ENCODE results near the gene KMT2D.

The KMT2D gene

DNA sequence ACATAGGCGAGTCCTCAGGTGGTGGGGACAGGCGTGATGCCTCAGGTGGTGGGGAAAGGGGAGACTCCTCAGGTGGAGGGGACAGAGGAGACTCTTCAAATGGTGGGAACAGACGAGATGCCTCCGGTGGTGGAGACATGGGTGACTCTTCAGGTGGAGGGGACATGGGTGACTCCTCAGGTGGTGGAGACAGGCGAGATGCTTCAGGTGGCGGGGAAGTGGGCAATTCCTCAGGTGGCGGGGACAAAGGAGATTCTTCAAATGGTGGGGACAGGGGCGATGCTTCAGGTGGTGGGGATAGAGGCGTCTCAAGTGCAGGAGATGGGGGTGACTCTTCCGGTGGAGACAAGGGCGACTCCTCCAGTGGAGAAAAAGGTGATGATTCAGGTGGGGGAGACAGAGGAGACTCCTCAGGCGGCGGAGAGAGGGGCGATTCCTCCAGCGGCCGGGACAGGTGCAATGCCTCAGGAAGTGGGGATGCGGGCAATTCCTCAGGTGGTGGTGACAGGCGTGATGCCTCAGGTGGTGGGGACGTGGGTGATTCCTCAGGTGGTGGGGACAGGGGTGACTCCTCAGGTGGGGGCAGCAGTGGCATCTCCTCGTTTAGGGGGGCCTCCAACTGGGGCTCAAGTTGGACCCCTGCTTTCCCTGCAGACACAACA, 8.7 kb downstream of the KMT2D start:
- DNase-seq, result no peak

DNA sequence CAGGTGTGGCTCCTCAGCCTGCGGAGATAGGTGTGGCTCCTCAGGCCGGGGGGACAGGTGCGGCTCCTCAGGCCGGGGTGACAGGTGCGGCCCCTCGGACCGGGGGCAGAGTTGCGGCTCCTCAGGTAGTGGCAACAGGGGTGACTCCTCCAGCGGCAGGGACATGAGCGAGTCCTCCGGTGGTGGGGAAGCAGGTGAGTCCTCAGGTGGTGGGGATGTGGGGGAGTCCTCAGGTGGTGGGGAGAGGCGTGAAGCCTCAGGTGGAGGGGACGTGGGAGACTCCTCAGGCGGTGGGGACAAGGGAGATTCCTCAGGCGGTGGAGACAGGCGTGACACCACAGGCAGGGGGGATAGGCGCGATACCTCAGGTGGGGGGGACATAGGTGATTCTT, 9.2 kb downstream of the KMT2D start:
- DNase-seq, result no peak

DNA sequence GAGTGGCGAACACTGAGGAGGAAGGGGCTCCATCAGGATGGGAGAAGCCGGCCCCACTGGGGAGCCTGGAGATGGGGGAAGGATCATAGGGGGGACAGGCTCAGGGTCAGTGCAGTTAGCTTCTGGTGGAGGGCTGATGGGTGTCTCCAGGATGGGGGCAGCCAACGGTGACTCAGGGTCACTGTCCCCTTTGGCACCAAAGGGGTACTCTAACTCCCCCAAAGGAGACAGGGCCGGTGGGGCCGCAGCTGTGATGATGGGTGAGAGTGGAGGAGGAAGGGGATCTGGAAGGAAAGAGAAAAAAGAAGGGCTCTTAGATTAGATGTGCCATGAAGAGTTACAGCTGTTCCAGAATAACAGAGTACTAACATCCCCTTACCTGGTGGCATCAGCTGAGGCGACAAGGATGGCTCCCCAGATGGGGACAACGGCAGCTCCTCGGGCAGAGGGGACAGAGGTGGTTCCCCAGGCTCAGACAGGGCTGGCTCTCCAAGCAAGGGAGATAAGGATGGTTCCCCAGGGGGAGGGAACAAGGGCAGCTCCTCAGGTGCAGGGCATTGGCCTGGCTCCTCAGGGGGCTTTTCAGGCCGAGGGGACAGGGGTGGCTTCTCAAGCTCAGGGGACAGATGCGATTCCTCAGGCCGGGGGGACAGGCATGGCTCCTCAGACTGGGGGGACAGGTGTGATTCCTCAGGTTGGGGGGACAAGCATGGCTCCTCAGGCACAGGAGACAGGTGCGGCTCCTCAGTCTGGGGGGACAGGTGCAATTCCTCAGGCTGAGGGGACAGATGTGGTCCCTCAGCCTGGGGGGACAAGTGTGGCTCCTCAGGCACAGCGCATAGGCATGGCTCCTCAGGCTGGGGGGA, 9.9 kb downstream of the KMT2D start:
- DNase-seq, result no peak

DNA sequence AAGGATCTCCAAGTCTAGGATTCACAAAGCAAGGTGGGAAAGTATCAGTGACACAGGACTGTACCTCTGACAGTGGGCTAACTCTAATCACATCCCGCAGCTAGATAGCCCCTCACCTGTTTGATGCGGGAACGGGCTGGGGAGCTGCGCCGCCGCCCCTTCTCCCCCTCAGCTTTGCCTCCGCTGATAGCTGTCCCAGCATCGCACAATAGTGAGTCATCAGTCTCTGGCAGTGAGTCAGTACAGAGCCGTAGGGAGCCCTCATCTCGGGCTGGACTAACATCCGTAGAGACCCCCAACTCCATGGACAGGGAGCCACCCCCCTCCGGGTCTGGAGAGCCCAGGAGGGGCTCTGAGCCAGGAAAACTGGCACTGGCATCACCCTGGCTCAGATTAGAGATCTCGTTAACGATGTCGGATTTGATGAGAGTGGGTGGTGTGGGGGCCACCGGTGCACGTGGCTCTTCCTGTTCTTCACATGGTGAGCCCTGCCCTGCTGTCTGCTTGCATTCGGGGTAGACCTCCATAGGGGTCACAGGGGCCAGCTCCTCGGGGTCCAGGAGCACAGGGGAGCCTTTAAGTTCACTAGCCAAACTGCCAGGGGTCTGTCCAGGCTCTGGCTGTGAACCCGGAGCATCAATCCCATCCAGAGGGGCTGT, 10.9 kb downstream of the KMT2D start:
- DNase-seq, result no peak

DNA sequence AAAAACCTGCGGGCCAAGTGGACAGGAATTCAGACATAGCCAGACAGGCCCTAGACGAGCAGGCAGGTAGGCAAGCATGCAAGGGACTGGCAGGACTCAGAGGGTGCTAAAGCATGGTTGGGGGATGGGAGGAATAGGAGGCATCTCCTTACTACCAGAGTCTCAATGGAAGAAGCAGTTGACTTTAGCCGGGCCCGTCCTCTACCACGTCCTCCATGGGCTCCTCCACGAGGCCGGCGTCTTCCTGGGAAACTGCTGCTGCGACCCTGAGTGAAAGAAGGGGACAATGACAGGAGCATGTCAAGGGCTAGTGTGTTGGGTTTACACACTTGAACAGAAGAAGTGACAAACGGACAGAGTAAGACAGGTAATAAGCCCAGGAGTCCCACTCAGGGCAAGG, 11.6 kb downstream of the KMT2D start:
- no peak for DNase-seq

DNA sequence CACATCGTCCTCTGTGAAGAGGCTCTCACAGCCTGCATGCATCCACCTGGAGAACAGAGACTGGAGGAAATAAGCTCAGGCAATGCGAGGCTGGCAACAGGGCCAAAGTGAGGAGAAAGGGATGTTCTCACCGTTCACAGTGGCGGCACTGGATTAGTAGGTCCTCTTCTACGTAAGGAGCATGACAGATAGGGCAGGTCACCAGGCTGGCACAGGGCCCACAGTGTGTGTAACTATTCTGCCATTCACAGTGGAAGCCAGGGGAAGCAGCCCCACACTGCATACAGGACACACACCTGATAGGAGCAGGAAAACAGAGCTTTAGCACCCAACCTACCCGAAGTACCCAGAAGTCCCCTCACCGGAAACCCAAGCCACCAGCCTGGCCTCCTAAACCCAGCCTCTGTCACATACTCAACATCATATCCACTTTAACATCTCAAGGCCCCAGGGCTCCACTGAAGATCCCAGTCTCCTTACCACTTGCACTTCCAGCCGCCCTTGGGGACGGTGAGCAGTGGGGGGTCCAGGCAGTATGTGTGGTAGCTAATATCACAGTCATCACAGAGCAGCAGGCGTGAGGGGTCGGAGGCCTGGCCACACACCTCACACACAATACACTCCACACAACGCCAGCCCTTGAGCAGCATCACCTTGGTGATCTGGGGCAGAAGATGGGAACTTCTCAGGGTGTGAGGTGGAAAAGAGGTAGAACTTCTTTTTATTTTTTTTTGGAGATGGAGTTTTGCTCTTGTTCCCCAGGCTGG, 14.3 kb downstream of the KMT2D start:
- no peak for DNase-seq

DNA sequence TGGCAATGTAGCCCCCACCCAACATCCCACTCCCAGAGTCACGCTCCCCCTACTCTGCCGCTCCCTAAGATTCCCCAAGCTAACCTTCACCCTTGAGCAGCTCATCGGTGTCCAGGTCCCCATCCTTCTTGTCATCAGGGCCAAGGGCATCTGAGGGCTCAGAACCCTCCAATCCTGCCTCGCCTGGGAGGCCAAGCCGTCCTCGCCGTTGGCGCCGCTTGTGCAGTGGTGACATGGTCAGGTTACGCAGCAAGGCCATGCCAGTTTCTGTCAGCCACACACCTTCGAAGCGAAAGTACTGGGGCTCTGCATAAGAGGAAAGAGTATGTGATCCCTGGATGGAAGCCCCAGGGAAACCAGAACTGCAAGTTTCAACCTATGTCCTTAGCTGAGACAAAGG, 15.9 kb downstream of the KMT2D start:
- DNase-seq, result no peak

DNA sequence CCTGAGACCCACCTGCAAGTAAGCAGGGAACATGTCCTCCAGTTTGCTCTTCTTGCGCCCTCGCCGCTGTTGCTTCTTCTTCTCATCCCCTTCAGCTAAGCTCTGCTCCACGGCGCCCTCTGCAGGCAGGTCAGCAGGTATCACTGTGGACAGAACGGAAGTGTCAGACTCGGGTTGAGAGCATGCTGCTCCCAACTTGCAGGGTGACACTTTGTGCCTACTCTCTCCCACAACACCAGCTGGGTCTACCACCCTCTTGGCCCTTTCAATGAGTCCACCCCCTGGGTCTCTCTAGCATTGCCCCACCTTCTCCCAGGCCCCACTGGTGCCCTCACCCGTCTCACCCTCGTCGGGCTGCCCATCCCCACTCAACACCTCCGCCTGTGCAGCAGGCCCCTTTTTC, 16.7 kb downstream of the KMT2D start:
- peak; percentile 73 for DNase-seq

DNA sequence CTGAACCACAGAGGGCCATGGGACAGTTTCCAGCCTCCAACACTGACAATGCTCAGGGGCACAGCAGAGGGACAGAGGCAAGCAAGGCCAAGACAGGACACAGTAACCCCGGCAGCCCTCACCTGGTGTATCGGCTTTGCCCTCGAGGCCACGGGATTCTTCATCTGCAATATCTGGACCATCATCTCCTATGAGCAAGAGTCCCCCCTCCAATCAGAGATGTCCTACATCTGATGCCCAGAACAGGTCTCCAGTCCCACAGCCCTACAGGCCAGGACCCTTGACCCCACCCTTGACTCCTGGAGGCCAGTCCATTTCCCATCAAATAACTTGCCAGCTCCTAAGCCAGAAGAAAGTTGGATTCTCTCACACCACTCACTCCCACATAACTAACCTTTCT, 17.4 kb downstream of the KMT2D start:
- DNase-seq, result no peak

DNA sequence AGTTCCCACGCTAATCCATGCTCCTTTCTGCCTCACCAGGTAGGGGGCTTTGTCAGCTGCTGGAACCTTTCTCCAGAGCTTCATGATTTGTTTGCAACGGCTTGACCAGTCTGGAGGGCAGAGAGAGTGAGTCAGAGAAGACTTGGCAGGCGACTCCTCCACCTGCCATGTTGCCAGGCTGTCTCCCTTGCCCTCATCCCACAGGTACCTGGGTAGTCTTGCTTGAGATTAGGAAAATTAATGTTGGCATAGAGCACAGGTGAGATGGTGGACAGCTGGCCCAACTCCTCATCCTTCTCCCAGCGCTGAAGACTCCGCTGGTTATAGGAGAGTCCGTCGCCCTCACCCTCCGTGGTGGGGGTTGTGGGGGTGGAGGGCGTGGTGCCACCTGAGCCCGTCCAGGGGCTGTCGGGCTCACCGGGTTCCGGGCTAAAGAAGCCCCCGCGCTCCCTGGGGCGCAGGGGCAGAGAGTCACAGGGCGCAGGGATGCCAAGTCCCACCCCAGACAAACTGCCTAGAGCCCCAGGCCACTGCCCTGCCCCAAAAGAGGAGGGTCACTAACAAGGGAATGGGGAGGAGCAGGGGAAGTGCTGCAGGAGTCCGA, 18.6 kb downstream of the KMT2D start:
- no peak for DNase-seq

DNA sequence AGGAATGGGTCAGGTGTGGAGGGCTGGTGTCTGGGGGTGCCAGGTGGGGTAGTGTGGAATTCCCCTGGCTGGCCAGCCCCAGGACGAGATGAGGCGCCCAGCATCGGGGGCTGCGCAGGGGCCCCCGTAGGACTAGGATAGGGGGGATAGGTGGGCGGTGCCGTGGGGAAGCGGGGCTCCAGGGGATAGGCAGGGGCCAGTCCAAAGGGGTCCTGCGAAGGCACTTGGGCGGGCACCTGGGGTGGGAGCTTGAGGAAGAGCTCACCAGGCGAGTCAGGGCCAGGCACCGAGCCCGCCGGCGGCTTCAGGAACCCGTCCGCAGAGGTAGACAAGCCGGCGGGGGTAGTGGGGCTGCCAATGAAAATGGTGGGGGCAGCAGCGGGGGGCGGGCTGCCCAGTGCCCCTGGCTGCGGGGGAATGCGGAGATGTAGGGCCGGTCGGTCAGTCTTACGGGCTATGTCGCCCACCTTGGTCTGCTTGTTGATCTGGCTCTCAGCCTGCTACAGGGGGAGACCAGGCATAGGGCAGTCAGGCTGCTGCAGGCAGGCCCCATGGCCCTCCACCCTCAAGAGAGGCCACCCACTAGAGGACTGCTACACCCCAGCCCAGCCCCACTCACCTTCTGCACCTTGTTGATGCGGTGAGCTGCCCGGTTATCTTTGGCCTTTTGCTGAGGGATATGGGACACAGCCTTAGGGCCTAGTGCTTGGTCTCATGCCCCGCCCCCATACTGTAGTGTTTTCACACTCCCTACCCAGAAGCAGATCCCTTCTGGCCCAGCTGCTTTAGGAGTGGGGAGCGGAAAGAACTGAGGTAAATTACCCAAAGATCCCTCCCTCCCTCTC, 19.3 kb downstream of the KMT2D start:
- DNase-seq, result no peak

DNA sequence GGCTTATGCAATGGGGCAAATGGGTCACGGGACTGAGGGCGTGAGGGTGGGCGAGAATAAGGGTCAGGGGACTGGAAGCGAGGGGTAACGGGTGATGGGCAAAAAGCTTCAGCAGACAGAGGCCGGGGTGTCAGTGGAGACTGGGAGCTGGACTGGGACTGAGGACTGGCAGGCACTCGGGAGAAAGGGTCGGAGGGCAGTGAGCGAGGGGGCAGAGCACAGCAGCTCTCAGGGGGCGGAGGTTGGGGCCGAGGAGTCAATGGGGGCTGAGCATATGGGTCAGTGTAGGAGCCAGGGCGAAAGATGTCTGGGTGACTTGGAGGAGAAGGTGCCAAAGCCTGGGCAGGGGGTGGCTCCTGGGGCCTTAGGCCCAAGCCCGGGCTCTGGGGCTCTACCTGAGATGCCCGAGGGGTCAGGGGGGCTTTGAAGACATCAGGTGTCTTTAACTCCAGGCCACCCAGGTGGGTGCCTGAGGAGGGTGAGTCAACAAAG, 20.2 kb downstream of the KMT2D start:
- DNase-seq, result no peak

DNA sequence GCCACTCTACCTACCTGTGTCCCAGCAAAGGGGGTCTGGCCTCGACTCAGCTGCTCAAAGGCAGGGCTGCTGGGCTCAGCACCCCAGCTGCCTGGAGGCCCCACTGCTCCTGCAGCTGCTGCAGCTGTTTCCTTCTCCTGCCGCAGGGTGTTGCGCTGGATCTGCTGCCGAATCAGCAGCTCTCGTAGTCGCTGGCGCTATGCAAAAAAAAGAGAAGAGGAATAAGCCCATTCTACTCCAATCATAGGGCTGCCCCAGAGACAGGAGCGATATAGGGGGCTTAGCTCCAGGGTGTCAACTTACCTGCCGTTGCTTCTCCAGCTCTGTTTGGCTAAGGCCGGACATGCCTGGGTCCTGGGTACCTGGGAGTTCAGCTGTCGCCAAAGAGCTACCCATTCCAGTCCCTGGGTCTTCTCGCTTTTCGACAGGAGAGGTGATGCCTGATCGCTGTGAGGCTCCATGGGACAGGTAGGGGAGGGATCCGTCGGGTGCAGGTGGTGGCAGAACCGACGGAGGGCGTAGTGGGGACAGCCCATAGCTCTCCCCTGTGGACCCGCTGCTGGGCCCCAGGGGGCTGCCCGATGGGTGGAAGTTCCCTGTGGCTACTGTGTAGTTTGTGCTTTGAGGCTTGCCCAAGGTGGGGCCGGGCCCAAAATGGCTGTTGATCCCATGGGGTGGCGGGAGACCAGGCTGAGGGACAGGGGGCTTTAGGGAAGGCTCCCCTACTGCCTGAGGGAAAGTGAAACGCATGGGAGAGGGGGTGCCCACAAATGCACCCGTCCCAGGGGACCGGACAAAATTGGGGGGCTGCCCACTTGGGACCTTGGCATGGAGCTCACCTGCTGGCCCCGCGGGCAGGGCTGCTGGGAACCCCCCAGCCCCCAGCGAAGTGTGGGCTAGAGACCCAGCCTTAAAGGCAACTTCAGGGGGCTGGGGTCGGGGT, 20.9 kb downstream of the KMT2D start:
- DNase-seq, result no peak

DNA sequence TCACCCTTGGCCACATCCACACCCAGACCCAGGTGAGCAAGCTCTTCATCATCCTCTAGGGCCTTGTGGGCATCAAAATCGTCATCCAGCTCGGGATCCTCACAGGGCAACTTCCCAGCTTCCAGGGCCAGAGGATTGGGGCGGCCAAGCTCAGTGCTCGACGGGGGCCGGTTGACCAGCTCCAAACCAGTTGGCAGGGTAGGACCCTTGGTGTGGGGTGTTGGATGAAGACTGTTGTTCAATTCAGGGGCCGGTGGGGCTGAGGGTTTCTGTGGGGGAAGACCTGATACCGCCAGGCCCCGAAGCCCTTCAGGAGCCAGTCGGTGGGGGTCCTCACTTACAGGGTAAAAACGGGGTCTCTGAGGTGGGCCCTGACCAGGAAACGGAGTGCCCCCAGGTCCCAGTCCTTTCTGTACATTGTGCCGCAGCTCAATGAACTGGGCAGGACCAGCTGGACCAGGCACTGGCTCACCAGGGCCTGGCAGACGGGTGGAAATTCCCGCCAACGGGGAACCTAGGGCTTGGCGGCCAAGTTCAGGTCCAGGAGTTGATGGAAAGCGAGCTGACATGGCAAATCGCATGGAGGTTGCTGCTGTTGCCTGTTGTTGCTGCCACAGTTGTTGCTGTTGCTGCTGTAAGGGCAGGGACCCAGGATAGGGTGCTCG, 22.2 kb downstream of the KMT2D start:
- no peak for DNase-seq

DNA sequence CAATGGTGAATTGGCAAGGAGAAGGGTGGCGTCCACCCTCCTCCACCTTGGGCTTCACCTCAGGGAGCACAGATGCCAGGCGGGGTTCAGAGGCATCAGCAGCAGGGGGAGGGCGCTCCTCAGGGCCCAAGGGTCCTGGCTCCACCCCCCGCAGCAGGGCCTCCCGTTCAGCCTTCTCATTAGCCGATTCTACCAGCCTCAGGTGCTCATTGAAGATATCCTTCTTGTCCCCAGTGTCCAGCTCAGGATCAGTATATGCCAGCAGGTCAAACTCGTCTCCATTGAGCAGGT, 22.7 kb downstream of the KMT2D start:
- DNase-seq, result no peak

DNA sequence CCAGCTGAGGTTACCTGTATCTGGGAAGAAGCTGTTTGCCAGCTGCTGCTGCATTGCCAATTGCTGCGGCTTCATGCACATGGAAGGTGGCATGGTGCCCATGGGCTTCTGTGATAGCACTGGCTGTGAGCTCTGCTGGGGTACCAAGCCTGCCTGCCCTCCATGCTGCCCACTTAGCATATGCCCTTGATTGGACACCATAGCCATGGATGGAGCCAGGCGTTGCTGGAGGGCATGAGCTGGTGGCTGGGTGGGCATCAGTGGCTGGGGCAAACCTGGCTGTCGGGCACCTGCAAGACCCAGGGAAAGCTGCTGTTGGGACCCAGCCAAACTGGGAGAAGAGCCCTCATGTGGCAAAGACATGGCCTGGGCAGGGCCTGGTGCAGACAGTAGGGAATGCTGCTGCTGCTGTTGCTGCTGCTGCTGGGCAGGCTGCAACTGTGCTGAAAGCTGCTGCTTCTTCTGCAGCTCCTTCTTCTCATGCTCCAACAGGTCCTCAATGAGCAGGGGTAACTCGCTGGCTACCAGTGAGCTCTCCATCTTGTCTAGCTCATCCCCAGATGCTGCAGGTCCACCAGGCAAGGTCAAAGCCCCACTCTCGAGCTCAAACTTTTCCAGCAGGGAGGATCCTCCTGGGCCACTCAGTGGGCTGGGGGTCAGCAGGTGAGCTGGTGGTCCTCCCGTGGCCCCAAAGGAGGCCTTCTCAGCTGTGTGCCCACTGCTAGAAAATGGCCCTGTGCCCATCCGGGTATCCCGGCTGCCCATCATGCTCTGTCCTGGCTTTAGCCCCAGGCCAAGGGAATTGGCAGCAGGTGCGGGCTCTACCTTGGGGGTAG, 23.3 kb downstream of the KMT2D start:
- DNase-seq, result no peak

DNA sequence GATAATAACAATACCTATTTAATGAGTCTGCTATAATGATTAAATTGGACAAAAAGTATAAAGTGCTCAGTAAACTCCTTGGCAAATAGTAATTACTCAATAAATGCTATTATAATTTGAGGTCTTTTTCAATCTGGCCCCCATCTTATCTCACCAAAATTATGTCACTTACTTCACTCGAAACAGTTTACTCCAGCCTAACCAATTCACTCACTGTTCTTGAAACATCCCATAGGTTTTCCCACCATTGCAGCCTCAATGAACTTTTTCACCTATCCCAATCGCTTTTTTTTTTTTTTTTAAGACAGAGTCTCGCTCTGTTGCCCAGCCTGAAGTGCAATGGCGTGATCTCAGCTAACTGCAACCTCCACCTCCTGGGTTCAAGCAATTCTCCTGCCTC, 24.6 kb downstream of the KMT2D start:
- DNase-seq, result no peak

DNA sequence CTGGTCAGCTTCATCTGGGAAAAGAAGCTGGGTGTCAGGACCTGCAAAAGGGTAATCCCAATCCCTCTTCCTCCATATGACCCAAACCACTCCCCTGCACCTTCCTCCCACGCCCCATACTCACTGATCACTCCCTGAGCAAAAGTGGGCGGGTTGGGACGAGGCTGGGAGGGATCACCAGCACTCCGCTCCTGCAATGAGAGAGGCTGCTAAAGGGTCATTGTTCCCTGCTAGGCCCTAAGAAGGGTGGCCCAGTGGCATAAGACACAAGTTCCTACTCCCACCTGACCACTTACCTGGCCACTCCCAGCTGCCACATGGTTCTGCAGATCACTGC, 26.3 kb downstream of the KMT2D start:
- no peak for DNase-seq

DNA sequence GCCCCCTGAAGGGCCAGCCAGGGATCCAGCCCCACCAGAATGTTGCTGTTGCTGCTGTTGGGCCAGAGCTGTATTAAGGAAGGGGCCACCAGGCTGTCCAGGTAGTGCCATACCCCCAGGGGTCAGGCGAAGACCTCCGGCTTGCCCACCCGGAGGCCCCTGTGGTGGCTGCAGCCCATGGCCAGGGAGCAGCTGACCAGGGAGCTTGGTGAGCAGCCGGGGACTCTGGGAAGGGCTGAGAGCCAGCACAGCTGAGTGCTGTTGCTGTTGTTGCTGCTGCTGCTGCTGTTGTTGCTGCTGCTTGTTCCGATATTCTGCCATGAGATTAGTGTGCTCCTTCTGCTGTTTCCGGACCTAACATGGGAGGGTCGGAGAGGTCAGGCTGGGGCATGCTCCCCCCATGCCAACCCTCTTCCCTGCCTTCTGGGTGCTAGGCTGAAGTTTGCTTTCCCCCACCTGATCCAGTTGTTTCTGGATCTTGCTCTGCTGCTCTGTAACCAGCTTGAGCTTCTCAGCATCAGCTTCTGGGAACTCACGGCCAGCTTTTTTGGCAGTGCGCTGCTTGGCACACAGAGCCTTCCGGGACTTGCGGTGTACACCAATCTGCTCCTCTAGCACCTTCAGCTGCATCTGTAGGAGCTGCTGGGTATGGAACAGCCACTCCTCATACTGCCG, 26.8 kb downstream of the KMT2D start:
- DNase-seq, result no peak

Data from activated T-cell treated with anti-CD3 and anti-CD28 coated beads for 4 hours (primary cell).